ENCODE results near the gene IL12B. TPM values are rescaled to one million over a fixed set of nuclear protein-coding genes. Genes with fewer than 3 reads are reported as not detected.
"Not testable (repeated sequence)": the region's sequence is repeated elsewhere in the genome, so short reads cannot be mapped to it uniquely, and the experiment has no call there.

Gene IL12B
- total RNA-seq, 1 donor from 2014 or later: not detected

- not testable (repeated sequence) for DNase-seq (ENCODE audit: low spot score)
Observed at GRCh38 chr5:159297300-159297699, 33.0 kb downstream of the IL12B start.

- no peak for DNase-seq (ENCODE audit: low spot score)
Observed at GRCh38 chr5:159294921-159295320, 35.4 kb downstream of the IL12B start.

GRCh38 chr5:159290741-159291140 is 39.5 kb downstream of the IL12B start:
- no peak for DNase-seq (ENCODE audit: low spot score)

- no peak for DNase-seq (ENCODE audit: low spot score)
Observed at GRCh38 chr5:159286420-159287035, 43.8 kb downstream of the IL12B start.

- no peak for DNase-seq (ENCODE audit: low spot score)
Observed at GRCh38 chr5:159274676-159275075, 55.6 kb downstream of the IL12B start.

- no peak for DNase-seq (ENCODE audit: low spot score)
Observed at GRCh38 chr5:159273923-159274322, 56.4 kb downstream of the IL12B start.

- no peak for DNase-seq (ENCODE audit: low spot score)
Observed at GRCh38 chr5:159269723-159270122, 60.6 kb downstream of the IL12B start.

- not testable (repeated sequence) for DNase-seq (ENCODE audit: low spot score)
Observed at GRCh38 chr5:159266764-159267163, 63.5 kb downstream of the IL12B start.

Other genes starting within 250 kb of the IL12B start
- 83.3 TPM for gene EBF1, start 230.6 kb downstream of the IL12B start, total RNA-seq
- 77.9 TPM for gene RNF145, start 120.9 kb downstream of the IL12B start, total RNA-seq
- 20.6 TPM for gene UBLCP1, start 67.2 kb downstream of the IL12B start, total RNA-seq

Measured in mesenteric fat pad (tissue), 1 donor.